Urothelium cell line (cell line): Measurements from ENCODE around the gene PDZD2.
"Not testable (repeated sequence)": the region's sequence is repeated elsewhere in the genome, so short reads cannot be mapped to it uniquely, and the experiment has no call there.

ENCODE experiments used
- DNase-seq: peaks from one replicate; pipeline ENCODE4 v3.0.0; 2011; ENCODE audit warnings: low spot score, mixed read lengths
- FAIRE-seq: peaks from 2 replicates; lab custom pipeline; 2011; peaks lifted over from hg19 to GRCh38; lab: Jason Lieb, UNC

PDZD2 gene

DNA sequence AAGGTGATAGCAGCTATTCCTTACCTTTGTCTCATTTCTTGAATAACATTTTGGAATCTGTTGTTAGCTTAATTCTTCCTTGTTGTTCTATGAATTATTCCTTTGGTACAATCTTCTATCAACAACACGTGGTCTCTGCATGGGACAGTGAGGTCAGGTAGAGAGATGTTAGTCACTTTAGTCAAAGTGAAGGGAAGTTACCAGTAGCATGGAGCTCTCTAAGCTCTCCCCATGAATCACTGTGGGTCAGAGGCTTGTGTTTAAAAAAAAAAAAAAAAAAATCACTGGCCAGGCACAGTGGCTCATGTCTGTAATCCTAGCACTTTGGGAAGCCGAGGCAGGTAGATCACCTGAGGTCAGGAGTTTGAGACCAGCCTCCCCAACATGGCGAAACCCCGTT, 419.2 kb downstream of the PDZD2 start:
- no peak for DNase-seq
- no peak for FAIRE-seq

DNA sequence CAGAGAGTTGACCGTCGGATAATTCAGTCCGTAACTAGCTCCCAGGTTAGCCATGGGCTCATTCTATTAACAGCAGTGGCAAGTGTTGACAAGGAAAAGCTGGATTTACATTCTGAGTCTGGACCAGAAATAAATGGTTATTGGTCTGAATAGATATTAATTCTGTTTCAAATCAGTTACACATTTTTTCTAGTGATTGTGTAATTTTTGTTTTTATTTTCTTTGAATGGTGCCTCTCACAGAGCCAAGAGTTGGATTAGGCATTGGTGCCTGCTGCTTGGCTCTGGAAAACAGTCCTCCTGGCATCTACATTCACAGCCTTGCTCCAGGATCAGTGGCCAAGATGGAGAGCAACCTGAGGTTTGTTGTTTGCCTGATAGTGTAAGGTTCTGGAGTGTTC, 420.1 kb downstream of the PDZD2 start:
- DNase-seq: no peak
- FAIRE-seq: no peak

DNA sequence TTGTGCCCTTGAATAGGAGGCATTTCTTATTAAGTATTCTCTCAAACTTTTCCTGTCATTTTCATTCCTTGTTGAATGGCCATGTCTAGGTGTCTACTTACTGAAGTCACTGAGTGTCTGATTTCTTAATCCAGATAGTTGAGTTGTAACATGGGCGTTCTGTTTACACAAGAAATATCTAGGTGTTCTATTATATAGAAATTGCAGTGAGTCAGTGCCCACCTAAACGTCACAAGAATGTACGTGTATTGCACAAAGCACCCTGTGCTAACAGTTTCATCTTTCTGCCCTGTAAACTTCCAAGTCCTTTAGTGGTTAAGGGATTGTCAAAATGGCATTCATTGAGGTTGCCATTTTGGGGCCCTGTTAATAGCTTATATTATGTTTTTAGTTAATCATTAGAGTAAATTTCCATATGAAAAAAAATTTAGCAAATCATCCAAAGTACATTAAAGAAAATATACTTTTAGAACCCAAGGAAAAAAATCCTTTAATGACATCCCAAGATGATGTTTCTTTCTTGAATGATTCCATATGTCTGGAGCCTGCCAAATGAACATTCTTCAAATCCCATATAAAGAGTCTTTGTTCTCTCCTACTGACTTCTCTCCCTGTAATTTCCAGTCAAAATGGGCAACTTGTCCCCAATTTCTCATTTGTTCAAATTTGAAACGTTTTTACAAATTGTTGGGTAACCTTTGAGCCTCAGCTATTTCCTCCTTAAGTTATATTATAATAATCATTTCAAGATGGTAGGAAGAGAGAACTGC, 421.0 kb downstream of the PDZD2 start:
- FAIRE-seq: no peak
- DNase-seq: no peak

DNA sequence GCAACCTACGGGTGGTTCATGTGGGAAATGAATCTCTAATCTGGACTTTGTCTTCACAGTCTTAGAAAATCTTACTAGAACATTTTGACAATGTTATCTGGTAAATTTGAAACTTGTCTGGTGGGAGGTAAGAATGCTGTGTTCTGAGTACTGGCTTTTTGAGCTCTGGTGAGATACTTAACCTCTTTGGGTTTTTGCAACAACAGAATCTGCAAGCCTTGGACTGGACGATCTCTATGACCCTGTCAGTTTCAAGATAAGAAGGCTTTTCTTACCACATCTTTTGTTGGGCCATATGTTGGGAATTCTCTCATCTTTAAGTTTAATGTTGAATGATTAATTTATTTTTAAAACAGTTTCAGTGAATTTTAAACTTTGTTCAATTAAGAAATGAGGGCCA, 422.3 kb downstream of the PDZD2 start:
- FAIRE-seq: no peak
- no peak for DNase-seq

DNA sequence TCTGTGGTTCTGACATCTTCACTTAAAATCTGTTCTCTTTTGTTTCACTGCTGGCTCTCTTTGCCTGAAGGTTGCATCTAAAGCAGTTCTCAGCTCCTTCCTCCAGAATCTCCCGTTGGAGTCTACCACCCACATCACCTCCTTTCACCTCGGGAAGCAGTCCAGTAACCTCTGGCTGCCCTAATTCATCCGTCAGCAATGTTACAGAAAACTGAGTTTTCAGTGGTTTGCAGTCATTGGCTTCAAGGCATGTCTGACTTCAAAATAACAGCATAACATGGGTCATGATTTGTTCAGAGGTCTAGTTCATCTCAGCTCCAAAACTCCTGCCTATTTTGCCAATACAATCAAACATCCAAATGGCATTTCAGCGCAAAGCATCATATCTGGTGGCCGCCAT, 427.5 kb downstream of the PDZD2 start:
- DNase-seq (no peak), FAIRE-seq (no peak)

DNA sequence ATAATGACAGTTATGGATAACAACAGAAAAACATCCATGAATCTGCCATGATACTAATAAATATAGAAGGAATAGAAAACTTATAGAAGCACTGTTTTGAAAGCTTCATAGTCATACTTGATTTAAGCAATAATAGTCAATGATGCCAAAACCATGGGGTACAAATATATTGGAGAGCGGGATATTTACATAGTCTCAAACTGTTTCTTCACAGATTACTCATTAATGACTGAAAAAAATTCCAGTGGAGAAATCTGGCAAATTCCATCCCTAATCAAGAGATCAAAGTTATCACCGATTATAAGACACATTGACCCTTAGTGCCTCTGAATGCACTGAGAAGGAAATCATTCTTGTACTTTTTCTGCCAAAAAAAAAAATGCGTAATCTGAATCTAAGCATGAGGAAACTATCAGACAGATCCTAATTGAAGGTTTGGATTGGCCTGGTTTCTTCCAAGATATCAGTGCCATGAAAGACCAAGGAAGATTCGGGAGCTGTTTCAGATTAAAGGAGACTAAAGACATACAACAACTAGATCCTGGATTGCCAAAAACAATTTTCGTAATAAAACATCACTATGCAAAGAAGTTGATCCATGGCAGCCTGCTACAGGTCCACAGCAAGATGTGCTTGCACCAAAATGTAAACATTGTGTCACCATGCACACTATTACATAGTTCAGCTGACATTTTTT, 429.0 kb downstream of the PDZD2 start:
- no peak for FAIRE-seq
- DNase-seq: no peak

DNA sequence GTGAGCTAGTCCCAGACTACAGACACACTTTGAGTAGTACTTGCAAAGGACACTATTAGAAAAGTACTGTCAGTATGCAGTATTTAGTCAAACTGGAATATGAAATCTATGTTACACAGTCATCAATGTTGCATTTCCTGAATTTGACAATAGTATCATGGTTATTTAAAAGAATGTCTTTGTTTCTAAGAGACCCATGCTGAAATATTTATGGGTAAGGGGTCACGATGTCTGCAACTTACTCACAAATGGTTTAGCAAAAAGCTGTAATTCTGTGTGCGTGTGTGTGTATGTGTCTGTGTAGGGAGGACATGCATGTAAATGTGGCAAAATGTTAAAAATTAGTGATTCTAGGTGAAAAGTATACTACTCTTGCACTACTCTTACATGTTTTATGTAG, 429.6 kb downstream of the PDZD2 start:
- DNase-seq (no peak), FAIRE-seq (no peak)

DNA sequence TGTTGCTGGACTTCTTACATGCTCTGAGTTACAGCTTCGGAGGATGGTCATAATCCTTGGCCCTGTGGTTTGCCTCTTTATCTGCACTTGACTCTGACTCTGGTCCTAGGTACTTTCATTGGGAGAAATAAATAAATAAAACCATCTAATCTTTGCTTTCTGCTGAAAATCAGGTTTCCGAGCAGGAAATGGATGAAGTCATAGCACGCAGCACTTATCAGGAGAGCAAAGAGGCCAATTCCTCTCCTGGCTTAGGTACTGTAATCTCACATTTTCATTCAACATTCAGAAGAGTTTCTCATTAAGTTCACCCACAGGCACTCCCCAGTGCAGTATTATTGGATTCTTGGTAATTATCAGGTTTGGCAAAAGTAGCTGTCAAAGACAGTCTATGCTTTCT, 430.5 kb downstream of the PDZD2 start:
- DNase-seq (no peak), FAIRE-seq (no peak)

DNA sequence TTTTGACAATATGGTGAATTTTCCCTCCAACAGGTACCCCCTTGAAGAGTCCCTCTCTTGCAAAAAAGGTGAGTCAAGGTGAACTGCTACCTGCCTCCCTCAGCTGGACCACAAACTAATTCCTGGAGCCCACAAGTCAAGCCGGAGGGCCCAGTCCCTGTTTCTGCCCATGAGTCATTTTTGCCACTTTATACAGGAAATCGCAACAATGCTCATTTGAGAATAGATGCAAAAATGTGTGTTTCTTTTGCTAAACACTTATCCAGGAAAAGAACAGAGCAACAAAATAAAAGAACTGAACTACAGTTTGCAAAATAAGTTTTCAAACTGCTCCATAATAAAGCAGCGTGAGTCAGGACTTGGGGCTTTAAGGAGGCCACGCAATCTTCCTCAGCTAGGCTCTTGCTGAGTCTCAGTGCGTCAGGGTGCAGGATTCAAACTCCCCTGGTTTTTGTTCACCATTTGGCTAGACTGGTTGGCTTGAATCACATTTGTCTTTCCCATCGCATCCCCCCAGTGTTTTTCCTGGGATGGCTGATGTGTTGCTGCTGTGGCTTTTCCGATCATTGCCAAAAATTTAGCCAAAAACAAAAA, 432.5 kb downstream of the PDZD2 start:
- DNase-seq: peak; percentile 36
- no peak for FAIRE-seq

DNA sequence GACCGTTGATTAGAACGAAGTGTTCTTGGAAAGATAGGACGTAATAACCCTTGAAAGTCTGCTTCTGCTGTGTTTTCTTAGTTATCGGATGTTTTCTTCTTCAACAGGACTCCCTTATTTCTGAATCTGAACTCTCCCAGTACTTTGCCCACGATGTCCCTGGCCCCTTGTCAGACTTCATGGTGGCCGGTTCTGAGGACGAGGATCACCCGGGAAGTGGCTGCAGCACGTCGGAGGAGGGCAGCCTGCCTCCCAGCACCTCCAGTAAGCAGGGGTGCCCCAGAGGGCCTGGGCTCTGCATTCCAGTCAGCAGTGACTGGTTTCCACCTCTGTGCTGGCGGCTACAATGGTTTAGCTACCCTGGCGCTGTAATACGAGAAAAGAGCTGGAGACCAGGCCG, 433.1 kb downstream of the PDZD2 start:
- no peak for FAIRE-seq

DNA sequence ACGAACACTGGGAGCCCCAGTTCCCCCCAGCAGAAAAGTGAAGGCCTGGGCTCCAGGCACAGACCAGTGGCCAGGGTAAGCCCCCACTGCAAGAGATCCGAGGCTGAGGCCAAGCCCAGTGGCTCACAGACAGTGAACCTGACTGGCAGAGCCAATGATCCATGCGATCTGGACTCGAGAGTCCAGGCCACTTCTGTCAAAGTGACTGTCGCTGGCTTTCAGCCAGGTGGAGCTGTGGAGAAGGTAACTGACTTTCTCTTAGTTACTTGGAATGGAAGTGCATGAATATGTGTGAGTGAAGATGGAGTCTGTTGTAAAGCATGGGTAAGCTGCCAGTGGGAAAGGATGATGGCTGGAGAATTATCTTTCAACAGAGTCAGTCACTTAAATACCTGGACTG, 435.5 kb downstream of the PDZD2 start:
- no peak for DNase-seq
- no peak for FAIRE-seq

More for the DNA sequence above, 433.1 kb downstream of the PDZD2 start:
- DNase-seq: no peak

DNA sequence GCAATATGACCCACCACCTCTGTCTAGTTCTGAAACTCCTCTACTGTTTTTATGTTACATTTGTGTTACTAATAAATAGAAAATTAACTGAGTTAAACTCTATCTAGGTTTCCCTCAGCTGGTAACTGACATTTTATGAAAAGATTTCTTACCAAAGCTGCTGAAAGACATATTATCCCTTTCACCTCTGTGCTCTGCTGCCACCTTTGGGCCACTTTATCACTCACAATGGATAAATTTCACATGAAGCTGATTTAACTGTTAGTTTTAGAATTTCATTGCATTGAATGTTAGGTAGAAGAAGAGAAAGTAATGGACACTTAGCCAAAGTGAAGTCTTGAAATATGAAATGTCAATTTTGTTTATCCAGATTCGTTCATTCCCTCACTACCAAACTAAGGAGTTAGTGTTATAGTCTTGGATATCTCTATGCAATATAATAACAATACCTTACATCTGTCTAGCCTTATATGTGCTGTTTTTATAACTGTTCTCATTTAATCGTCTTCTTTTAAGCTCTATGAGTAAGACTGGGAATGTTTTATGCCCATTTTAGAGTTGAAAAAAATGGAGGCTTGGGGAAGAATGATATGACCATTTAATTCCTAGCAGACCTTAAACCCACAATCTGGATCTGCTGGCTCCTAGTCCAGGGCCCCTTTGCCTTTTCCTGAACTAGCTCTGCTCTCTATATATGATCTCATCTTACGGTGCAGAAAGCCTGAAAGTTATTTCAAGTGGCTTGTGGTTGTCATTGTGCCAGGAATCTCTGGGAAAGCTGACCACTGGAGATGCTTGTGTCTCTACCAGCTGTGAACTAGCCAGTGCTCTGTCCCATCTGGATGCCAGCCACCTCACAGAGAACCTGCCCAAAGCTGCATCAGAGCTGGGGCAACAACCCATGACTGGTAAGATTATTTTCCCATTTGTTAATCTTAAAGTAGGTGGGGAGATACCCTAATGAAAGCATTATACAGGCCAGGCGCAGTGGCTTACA, 438.1 kb downstream of the PDZD2 start:
- DNase-seq: peak; percentile 44
- FAIRE-seq: no peak

DNA sequence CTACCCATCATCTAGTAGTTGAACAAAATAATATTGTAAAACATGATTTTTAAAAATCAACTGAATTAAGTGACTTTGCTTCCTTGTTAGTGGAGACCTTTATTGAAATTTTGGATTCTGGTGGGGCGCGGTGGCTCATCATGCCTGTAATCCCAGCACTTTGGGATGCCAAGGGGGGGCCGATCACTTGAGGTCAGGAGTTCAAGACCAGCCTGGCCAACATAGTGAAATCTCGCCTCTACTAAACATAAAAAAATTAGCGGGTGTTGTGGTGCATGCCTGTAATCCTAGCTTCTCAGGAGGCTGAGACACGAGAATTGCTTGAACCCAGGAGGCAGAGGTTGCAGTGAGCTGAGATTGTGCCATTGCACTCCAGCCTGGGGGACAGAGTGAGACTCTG, 439.9 kb downstream of the PDZD2 start:
- FAIRE-seq, DNase-seq: not testable (repeated sequence)

DNA sequence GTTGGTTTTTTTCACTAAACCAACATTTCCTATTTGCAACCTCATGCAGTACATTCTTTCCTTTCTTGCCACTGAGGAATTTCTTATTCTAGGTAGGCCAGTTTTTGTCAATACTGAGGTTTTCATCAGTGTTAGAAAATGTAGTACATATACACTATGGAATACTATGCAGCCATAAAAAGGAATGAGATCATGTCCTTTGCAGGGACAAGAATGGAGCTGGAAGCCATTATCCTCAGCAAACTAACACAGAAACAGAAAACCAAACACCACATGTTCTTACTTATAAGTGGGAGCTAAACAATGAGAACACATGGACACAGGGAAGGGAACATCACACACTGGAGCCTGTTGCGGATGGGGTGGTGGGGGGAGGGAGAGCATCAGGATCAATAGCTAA, 441.6 kb downstream of the PDZD2 start:
- DNase-seq, FAIRE-seq: not testable (repeated sequence)

DNA sequence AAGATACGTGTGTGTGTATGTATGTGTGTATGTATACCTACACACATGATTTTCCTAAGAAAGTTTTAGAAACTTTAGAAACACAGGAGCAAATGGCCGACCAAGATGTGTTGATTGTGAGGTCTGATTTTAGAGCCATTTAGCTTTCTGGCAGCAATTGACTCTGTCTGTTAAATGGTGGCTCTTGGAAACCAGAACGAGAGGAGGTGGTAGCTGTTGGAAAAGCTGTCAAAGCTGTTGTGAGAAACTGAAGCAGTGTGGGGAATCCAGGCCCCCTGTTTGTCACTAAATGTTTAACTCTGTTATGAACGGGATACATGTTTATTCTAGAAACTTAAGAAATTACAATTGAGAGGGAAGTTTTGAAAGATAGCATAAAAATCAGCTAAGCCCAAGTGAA, 443.8 kb downstream of the PDZD2 start:
- DNase-seq (no peak), FAIRE-seq (no peak)

DNA sequence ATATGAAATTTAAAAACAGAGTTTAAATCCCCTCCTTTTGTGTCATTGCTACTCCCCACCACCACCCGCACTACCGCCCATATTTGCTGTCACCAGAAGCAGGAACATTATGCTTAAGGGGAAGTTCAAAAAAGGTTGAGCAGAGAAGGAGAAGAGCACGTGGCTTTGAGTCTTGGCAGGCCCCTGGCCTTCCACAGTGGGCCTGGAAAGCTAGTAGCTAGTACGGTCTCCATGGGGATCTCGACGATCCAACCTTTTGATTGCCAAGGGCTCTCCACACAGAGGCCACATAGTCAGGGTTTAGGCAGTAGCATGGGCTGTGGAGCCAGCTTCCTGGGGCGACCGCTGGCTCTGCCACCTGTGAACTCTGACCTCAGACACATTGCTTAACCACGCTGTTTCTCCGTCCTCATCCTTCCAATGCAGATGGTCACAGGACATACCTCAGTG, 445.1 kb downstream of the PDZD2 start:
- DNase-seq: no peak
- FAIRE-seq: no peak

DNA sequence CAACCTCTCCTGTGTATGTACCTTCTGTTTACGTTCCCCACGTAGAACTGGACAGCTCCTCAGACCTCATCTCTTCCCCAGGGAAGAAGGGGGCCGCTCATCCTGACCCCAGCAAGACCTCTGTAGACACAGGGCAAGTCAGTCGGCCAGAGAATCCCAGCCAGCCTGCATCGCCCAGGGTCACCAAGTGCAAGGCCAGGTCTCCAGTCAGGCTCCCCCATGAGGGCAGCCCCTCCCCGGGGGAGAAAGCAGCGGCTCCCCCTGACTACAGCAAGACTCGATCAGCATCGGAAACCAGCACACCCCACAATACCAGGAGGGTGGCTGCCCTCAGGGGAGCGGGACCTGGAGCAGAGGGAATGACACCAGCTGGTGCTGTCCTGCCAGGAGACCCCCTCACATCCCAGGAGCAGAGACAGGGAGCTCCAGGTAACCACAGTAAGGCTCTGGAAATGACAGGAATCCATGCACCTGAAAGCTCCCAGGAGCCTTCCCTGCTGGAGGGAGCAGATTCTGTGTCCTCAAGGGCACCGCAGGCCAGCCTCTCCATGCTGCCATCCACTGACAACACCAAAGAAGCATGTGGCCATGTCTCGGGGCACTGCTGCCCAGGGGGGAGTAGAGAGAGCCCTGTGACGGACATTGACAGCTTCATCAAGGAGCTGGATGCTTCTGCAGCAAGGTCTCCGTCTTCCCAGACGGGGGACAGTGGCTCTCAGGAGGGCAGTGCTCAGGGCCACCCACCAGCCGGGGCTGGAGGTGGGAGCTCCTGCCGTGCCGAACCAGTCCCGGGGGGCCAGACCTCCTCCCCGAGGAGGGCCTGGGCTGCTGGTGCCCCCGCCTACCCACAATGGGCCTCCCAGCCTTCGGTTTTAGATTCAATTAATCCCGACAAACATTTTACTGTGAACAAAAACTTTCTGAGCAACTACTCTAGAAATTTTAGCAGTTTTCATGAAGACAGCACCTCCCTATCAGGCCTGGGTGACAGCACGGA, 448.5 kb downstream of the PDZD2 start:
- FAIRE-seq: no peak

DNA sequence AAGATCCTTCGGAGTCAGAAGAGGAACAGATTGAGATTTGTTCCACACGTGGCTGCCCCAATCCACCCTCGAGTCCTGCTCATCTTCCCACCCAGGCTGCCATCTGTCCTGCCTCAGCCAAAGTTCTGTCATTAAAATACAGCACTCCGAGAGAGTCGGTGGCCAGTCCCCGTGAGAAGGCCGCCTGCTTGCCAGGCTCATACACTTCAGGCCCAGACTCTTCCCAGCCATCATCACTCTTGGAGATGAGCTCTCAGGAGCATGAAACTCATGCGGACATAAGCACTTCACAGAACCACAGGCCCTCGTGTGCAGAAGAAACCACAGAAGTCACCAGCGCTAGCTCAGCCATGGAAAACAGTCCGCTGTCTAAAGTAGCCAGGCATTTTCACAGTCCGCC, 449.3 kb downstream of the PDZD2 start:
- DNase-seq: no peak
- no peak for FAIRE-seq

More for the DNA sequence above, 448.5 kb downstream of the PDZD2 start:
- DNase-seq: no peak

DNA sequence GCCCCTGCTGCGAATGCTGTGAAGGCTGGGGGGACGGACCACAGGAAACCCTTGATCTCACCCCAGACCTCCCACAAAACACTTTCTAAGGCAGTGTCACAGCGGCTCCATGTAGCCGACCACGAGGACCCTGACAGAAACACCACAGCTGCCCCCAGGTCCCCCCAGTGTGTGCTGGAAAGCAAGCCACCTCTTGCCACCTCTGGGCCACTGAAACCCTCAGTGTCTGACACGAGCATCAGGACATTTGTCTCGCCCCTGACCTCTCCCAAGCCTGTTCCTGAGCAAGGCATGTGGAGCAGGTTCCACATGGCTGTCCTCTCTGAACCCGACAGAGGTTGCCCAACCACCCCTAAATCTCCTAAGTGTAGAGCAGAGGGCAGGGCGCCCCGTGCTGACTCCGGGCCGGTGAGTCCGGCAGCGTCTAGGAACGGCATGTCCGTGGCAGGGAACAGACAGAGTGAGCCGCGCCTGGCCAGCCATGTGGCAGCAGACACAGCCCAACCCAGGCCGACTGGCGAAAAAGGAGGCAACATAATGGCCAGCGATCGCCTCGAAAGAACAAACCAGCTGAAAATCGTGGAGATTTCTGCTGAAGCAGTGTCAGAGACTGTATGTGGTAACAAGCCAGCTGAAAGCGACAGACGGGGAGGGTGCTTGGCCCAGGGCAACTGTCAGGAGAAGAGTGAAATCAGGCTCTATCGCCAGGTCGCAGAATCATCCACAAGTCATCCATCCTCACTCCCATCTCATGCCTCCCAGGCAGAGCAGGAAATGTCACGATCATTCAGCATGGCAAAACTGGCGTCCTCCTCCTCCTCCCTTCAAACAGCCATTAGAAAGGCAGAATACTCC, 450.4 kb downstream of the PDZD2 start:
- no peak for FAIRE-seq
- DNase-seq: no peak
